ENCODE results near the gene POLD2.

Gene POLD2

DNA sequence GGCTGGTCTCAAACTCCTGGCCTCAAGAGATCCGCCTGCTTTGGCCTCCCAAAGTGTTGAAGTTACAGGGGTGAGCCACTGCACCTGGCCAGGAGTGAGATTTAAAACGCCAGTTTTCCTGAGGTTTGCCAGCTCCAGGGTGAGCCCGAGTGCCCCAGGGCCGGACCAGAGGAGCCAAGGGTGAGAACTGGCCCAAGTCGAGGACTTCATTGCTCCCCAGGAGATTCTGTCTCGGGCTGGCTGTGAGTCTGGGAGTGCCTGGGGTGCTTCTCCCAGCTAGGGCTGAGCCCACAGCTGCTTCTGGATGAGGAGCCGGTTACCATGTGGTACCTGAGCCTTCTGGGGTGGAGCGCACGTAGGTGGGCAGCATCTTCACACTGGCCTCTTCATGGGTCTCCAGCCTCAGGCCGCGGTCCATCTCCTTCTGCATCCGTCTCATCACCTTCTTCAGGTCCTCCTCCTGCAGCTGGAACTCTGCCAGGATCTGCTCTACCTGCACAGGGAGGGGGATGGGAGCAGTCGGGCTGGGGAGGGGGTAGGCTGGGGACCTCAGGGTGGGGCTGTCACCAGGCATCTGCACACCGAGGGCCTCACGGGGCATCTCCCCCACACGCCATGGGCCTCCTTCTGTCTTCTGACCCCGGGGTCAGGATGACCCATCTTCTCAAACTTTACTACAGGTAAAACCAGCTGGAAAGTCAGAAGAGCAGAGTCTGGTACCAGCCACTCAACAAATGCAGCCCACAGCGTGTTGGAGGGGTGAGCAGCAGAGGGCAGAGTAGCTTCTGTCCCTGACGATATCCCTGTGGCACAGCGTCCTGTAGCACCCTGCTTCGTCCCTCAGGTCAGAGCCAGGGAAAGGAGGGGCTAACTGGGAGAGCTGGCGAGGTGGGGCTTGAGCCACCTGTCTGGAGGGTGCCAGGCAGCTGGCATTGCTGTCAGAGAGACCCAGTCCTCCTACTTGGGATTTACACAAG lies 29.9 kb upstream of the POLD2 start:
- DNase-seq, result no peak

DNA sequence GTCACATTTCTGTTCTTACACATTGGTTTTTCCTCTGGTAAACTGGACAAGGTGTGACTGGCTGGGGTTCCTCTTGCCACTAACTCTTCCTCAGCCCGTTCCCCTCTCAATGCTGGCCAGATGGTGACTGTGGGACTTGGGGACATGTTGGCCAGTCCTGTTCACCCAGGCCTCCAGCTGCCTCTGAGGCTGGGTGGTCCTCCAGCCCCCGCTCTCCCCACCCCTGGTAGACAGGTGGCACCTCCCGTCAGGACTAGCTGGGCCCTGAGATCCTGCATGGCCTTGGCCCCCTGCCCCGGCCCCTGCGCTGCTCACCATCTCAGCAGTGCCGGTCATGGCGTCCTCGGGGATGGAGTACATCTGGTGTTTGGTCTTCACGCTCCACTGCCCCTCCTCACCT lies 28.6 kb upstream of the POLD2 start:
- DNase-seq, result no peak

DNA sequence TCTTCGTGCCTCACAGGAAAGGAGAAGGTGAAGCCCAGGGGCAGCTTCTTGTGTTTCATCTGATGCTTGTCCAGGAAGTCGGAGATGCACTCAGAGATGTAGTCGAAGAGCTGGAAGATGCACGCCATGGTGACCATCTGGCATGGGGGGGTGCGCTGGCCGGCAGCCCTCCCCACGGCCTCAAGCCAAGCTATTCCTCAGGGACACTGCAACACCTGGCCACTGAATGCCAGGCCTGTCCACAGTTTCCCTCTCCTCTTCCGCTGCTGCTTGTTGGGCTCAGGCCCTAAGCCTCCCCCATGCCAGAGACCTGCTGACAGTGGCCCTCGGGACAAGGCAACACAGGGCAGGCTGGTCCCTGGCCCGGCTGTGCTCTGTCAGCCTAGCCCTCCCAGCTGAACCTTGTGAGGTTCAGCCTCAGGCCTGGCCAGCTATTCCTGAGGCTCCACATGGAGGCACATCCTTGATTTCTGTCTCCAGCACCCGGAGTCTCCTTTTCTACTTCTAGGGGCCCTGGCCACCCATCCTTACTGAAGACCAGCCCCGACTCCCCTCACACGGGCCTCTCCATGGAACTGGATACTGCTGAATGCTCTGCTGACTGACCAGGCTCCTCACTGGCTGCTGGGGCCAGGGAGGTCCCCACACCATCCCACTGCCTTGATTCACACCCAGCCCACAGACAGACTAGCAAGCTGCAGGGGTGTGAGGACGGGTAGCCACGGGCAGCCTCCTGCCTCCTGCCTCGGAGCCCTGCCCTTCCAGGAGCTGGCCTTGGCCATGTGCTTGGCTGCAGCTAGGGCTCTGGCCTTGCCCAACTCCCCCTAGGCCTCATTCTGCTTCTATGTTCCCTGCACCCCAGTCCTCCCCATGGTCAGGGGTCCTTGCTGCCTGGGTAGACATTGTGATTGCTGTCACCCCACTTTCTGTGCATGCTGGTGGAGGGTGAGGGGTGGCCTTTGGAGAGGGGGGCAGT lies 27.9 kb upstream of the POLD2 start:
- no peak for DNase-seq

DNA sequence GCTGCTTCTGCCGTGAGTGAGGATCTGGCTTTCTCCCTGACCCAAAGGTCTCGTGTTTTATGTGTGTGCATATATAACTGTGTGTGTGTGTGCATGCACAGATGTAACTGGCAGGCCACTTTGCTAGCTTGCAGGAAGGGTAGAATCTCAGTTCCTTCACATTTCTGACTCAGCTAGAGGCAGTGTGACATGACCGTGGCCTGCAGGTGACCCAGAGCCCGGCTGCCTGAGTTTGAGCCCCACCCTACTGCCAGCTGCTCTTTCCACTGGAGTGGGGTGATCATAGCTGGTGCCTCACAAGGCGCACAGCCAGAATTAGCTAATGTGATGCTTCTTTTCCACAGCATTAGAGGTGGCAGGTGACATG lies 27.1 kb upstream of the POLD2 start:
- no peak for DNase-seq

DNA sequence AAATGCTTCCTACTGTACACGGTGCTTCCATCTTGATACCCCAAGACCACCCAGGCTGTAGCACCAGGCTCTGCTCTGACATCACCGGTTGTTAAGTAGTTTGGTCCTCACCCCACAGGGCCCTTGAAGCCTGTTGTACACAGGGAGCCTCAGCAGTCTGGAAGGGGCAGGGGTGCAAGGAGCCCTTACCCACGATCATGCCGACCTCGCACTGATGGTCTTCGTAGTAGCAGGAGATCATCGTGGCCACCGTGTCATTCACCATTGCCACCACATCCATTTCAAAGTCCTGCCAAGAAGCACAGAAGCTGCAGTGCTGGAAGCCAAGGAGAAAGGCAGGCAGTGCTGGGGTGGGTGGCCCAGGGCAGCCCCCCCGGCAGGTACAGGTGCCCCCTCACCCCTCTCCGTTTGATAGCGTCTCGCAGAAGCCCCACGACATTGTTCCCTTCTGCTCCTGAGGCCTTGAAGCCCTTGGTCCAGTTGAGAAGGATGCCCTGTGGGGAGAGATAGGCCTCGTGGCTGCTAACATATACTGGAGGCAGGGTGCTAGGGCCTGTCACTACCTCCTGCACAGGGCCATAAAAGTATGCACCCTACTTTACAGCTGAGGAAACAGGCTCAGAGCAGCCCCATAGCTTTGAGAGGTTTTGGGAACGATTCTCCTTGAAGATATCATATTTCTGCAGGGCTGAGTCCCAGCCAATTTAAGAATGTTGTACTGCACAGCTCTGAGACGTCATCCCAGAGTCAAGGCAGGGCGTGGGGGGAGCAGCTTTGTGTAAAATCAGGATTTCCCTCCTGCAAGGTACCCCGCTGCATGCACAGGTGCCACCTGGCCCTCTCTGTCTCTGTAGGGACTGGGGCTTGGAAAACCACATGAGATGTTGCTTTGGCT lies 26.5 kb upstream of the POLD2 start:
- DNase-seq, result no peak

DNA sequence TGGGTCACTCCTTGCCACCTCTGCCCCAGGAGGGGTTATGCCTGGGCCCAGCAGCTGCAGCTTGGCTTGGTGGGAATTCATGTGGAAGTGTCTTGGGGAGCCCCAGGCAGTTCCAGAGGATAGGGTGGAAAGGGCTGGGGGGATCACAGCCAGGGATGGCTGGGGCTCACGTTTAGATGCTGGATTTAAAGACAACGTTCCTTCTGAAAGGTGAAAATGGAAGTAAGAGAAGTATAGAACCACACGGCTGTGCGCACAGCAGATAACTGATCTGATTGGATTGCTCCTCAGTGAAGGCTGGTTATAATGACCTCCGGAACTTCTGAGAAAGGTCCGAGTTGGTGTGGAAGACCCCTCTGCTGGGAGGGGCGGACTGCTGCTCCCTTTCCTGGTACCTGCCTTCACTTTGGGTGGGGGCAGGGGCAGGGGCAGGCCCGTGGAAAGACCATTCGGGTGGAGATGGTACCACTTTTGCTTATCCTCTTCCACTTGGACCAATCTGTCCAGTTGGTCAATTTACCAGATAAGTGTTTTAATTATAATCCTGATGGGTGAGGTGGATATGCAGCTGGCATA lies 25.7 kb upstream of the POLD2 start:
- no peak for DNase-seq

DNA sequence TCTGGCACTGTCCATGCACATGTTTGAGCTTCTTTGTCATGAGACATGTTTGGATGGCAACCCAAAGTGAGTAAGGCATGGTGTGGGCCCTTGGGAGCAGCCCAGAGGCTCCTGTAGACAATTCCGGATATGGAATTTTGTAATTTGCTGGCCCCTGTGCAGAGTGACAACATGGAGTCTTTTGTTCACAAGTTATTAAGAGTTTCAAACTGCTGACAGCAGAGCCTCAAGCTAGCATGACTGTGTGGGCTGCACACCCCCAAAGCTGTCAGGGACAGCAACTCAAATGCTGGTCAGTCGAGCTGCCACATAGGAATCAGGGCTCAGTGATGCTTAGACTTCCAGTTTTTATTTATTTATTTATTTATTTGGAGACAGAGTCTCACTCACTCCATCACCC lies 24.8 kb upstream of the POLD2 start:
- no peak for DNase-seq

DNA sequence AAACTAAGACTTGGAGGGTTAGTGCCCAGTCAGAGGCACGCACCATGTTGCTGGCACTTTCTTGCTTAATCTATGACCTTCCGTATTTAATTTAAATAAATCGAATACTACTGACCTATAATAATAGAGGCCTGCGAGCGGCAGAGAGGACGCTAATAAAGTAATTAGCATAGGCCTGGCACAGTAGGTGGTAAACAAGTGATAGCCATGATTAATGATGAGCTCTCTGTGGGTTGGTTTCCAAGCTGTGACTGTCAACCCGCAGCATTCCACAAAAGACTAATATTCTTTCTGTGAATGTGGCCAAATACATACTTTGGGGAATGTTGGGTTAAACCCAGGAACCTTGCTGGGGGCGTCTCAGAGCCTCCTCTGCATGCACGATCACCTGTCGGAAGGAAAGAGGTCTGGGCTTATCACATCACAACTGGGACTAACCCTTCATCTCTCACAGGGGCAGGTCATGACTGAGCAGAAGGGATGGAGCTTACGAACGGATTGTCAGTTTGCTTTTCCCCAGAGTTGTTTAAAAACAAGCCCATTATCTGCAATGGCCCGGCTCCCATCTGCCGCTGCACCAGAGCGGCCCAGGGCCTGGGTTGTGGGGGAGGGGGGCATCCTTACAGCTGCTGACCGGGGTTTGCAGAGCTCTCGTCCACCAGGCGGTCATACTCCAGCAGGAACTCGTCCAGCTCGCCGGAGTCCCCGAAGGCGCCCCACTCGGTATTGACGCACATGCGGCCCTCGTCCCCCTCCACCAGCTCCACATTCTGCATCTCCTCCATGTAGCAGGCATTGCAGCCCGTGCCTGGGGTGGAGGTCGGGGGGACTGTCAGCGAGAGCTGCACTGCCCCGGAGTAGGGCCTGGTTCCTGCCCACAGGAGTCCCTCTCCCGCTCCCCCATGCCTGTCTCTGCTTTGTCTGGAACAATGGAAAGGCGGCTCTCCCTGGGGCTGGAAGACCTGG lies 24.0 kb upstream of the POLD2 start:
- DNase-seq, result no peak

DNA sequence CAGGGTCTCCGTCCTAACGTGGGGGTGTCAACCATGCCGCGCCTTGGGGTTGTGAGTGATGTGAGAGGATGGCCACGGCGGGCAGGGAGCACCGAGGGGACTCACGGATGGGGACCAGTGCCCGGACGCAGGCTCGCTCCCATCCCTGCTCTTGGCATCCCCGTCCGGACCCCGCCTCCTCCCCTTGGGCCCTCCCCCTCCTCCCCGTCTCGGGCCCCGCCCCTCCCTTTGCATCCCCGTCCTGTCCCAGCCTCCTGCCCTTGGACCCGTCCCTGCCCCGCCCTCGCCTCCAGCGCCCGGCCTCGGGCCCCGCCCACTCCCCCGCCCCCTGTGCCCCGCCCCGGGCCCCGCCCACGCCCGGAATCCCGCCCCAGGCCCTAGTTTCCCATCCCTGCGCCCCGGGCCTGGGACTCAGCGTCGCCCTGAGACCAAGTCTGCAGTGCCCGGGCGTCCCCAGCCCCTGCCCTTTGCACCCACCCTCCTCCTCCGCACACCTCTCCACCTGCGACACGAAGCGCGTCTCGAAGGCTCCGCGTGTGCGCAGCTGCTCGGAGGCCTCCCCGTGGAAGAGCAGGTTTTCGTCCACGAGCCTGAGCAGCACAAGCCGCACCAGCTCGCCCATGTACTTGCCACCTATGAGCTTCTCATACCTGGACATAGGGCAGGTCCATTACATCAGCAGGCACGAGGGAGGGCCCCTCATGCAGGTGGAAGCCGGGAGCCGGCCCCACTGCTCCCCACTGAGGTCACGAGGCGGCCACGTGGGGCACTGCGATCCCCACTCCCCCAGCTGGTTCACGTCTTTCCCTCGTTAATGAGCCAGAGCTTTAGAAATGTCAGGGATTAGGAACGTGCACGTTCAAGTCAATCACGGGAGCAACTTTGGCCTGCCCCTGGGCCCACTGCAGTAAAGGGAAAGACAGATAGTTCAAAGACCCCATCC lies 22.9 kb upstream of the POLD2 start:
- DNase-seq, result peak; percentile 21

DNA sequence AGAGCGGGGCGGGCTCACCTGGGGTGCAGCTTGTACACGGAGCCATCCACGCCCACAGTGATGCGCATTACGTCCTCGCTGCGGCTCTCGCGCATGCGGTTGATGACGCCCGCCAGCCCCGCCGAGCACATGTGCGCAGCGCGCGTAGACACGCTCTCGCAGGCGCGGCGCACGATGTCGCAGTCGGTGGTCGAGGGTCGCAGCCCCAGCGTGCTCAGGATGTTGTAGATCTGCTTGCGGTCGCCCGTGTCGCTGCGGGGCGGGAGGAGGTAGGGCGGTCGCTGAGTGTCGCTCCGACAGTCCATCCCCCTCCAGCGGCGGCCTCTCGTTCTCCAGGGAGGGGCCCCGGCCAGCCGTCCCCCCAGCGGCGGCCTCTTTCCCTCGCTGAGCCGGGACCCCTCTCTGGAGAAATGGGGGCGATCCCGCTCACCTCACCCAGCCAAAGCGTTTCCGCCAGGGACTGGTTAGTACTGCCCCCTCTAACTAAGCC lies 22.2 kb upstream of the POLD2 start:
- DNase-seq, result no peak

DNA sequence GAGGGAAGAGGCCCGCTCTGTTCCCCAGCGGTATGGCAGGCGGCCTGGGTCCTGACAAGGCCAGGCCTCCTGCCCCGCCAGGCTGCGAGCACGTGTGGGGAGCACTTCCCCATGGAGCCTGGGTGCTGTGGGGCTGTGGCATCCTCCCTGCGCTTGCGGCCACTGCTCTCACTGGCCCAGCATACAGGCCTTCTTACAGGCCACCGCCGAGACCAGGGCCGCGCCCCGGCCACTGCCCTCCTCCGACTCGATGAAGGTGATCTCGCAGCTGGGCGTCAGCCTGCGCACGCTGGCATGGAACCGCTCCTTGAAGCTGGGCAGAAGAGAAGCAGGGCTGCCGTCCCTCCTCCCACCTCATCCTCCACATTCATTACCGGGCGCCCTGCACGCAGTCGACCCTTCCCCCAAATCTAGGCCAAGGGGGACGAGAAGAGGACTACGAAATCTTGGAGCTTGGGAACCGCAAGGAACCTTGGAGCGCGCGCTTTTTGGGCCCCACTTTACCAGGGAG lies 21.7 kb upstream of the POLD2 start:
- no peak for DNase-seq

DNA sequence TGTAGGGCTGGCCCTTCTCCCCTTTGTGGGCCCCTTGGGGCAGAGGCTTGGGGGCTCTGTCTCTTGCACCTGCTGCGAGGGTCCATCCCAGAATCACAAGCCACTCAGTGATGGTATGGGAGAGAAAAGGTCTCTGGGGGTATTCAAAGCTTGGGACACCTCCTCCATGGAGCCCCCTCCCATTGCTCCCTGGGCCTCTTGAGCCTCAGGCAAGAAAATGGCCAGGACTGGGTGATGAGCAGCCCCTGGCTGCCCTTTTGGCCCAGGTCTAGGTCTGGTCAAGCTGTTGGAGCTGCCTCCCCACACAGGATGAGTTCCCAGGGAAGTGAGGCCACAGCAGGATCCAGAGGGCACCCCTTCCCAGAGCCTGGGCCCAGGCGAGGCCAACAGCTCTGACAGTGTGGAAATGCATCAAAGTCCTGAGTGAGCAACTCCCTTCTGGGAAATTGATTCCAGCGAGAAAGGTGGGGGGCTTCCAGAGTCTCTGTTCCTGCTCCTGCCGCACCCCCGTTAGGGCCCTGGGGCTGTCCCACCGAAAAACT lies 21.1 kb upstream of the POLD2 start:
- DNase-seq, result no peak

DNA sequence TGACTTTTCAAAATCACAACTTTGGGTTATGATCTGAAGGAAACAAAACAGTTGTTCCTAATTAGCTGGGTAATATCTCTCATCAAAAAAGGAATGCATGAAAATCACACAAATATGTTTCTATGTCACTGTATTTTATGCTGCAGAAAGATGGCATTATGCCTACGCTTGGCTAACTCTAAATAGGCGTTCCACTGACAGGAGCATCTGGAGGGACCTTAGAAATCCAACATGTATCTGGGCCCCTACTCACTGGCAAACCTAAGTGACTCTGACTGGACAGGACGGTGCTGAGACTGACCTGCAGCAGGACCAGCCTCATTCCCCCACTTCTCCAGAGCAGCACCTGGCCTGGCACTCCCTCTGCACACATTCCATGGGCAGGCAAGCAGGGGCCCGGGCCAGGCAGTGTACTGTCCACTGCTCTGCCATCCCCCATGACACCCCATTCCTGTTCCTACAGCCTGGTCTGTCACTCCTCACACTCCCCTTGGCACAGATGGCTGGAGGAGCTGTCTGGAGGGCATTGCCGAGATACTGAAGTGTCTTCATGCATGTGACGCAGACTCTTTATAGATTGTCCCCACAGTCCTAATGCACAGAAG lies 20.4 kb upstream of the POLD2 start:
- DNase-seq, result no peak

DNA sequence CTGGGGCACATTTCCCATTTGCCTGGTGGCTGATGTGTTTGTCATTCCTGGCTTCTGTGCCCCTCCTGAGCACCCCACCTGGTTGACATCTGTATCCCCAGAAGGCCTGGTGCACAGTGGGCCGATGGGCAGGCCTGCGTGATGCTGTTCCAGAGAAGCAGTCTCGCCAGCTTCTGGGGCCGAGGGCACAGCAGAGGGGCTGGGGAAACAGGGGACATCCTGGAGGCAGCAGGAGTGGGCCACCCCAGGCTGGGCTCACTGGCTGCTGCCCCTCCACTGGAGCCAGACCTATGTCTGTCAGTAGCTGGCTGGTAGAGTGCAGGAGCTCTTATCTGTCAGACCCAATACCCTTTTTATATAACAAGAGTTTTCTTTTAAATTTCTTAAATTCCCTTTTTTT lies 18.7 kb upstream of the POLD2 start:
- DNase-seq, result no peak

DNA sequence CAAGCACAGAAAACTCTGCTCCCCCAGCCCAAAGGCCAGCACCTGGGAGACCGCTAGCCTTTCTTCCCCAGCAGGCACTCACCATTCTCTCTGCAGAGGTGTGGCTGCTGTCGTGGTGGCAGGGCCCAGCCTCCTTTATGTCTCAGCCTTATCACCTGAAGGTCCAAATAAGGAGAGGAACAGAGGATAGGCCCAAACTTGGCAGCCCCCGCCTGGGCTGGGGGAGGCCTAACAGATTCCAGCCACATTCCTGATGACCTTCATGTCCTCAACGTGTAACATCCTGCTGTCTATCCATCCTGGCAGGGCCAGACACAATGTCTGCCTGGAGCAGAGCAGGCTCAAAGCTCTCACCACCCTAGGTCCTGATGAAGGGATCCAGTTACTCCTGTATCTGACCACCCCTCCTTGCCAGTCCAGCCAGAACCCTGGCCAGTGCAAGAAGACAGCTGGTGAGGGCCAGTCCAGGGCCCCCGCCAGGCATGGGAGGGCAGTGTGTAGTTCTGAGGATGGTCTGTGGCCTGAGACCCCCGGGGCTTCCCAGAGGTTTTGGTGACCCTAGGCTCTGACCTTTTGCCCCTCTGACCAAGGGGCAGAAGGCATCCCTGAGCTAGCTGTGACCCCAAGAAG lies 18.0 kb upstream of the POLD2 start, which contains the start of gene MYL7:
Gene MYL7, minus strand, starts transcription at position 112 of the 630 bp plus-strand sequence. Its CDS starts 27 bp downstream, at position 85.
- no peak for DNase-seq

DNA sequence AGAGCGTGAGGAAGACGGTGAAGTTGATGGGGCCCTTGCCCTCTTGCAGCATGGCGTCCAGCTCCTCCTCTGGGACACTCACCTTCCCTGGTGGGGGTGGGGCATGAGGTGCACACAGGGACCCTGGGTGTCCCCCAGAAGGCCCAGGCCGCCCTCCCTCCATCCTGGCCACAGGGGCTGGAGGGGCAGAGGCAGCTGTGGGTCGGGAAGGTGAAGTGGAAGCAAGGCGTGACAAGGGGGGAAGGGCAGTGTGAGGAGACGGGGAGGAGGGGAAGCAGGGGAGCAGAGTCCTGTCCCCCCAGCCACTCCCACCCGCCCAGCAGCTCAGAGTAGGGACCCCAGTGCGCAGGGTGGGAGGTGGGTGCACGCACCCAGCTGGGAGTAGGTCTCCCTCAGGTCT lies 17.0 kb upstream of the POLD2 start:
- DNase-seq, result no peak

DNA sequence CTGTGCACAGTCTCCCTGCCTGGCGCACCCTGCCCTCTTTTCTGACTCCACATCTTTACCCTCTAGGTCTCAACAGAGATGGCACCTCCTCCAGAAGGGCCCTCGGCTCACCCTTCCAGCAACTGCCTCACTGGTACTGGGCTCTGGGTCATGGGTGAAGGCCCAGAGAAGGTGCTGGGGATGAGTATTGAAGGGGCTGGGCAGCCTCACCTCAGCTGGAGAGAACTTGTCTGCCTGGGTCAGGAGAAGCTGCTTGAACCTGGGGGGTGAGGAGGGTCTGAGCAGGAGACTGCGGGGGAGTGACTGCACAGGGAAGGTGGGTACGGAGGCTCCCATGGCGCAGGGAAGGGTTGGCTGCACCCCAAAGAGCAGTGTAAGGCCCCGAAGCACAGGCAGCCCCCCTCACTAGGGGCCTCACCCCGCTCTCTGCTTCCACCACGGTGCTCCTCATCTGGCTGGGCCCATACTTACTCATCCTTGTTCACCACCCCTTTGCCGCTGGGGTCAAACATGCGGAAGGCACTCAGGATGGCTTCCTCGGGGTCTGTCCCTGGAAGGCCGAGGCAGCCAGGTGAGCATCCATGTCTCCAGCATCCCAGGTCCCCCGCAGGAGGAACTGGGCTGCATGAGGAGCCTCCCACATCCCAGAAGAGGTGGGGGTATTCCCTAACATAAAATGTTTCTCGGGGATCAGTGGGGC lies 16.1 kb upstream of the POLD2 start:
- DNase-seq, result no peak

All from inflammatory macrophage treated with lipopolysaccharide for 4 hours (primary cell).